Measurements from ENCODE around the gene OPRD1.

OPRD1 gene

GRCh38 chr1:28889357-28889756 lies 77.4 kb downstream of the OPRD1 start:
- Histone ChIP-seq H3K27ac (ENCODE audit: low read depth, low read length) (no peak overlapping the region), H3K9me3 (ENCODE audit: control insufficient read depth in 5 of 5, low read length in 5 of 5) (no peaks in the 10 kb centered on the region), H3K27me3 (ENCODE audit: control insufficient read depth in 5 of 5, insufficient read depth in 4 of 5, low read length in 5 of 5) (no peaks in the 10 kb centered on the region), H3K9ac (ENCODE audit: low read length in 5 of 5) (no peak overlapping the region), H3K36me3 (ENCODE audit: control insufficient read depth in 5 of 5, insufficient read depth in 5 of 5, low read length in 5 of 5) (no peaks in the 10 kb centered on the region), H3K4me1 (ENCODE audit: control insufficient read depth in 5 of 5, insufficient read depth in 5 of 5, low read length in 5 of 5) (peaks cover 6 to 55% (median 33%) of the 10 kb centered on the region in 5 donors), H3K4me3 (ENCODE audit: low read depth in 1 of 5, low read length in 5 of 5) (no peak overlapping the region)

GRCh38 chr1:28890435-28890834 lies 78.5 kb downstream of the OPRD1 start:
- H3K9me3 ChIP-seq (ENCODE audit: control insufficient read depth in 5 of 5, low read length in 5 of 5), result no peaks in the 10 kb centered on the region
- H3K36me3 ChIP-seq (ENCODE audit: control insufficient read depth in 5 of 5, insufficient read depth in 5 of 5, low read length in 5 of 5), result peaks cover 0 to 4% (median 0%) of the 10 kb centered on the region in 5 donors
- no peaks in the 10 kb centered on the region for H3K27me3 ChIP-seq (ENCODE audit: control insufficient read depth in 5 of 5, insufficient read depth in 4 of 5, low read length in 5 of 5)
- no peak overlapping the region for H3K4me3 ChIP-seq (ENCODE audit: low read depth in 1 of 5, low read length in 5 of 5)
- peak overlapping the region; percentile 1 for H3K27ac ChIP-seq (ENCODE audit: low read depth, low read length)
- no peak overlapping the region for H3K9ac ChIP-seq (ENCODE audit: low read length in 5 of 5)
- peaks cover 4 to 50% (median 25%) of the 10 kb centered on the region in 5 donors for H3K4me1 ChIP-seq (ENCODE audit: control insufficient read depth in 5 of 5, insufficient read depth in 5 of 5, low read length in 5 of 5)

GRCh38 chr1:28890836-28891235 lies 78.9 kb downstream of the OPRD1 start:
- Histone ChIP-seq H3K27me3 (ENCODE audit: control insufficient read depth in 5 of 5, insufficient read depth in 4 of 5, low read length in 5 of 5) (no peaks in the 10 kb centered on the region), H3K4me3 (ENCODE audit: low read depth in 1 of 5, low read length in 5 of 5) (no peak overlapping the region), H3K9me3 (ENCODE audit: control insufficient read depth in 5 of 5, low read length in 5 of 5) (no peaks in the 10 kb centered on the region), H3K36me3 (ENCODE audit: control insufficient read depth in 5 of 5, insufficient read depth in 5 of 5, low read length in 5 of 5) (peaks cover 0 to 4% (median 0%) of the 10 kb centered on the region in 5 donors), H3K4me1 (ENCODE audit: control insufficient read depth in 5 of 5, insufficient read depth in 5 of 5, low read length in 5 of 5) (peaks cover 4 to 46% (median 25%) of the 10 kb centered on the region in 5 donors), H3K9ac (ENCODE audit: low read length in 5 of 5) (no peak overlapping the region), H3K27ac (ENCODE audit: low read depth, low read length) (peak overlapping the region; percentile 1)

- Histone ChIP-seq H3K4me3 (ENCODE audit: low read depth in 1 of 5, low read length in 5 of 5) (no peak overlapping the region), H3K27ac (ENCODE audit: low read depth, low read length) (peak overlapping the region; percentile 1), H3K36me3 (ENCODE audit: control insufficient read depth in 5 of 5, insufficient read depth in 5 of 5, low read length in 5 of 5) (peaks cover 0 to 4% (median 0%) of the 10 kb centered on the region in 5 donors), H3K4me1 (ENCODE audit: control insufficient read depth in 5 of 5, insufficient read depth in 5 of 5, low read length in 5 of 5) (peaks cover 4 to 43% (median 23%) of the 10 kb centered on the region in 5 donors), H3K27me3 (ENCODE audit: control insufficient read depth in 5 of 5, insufficient read depth in 4 of 5, low read length in 5 of 5) (no peaks in the 10 kb centered on the region), H3K9ac (ENCODE audit: low read length in 5 of 5) (no peak overlapping the region), H3K9me3 (ENCODE audit: control insufficient read depth in 5 of 5, low read length in 5 of 5) (no peaks in the 10 kb centered on the region)
These were observed 79.3 kb downstream of the OPRD1 start for GRCh38 chr1:28891256-28891655.

- H3K9ac ChIP-seq (ENCODE audit: low read length in 5 of 5), result peak overlapping the region in 2 of 5 donors; percentile 32 to 44
- no peak overlapping the region for H3K27ac ChIP-seq (ENCODE audit: low read depth, low read length)
- H3K4me3 ChIP-seq (ENCODE audit: low read depth in 1 of 5, low read length in 5 of 5), result no peak overlapping the region
- H3K9me3 ChIP-seq (ENCODE audit: control insufficient read depth in 5 of 5, low read length in 5 of 5), result no peaks in the 10 kb centered on the region
- H3K27me3 ChIP-seq (ENCODE audit: control insufficient read depth in 5 of 5, insufficient read depth in 4 of 5, low read length in 5 of 5), result no peaks in the 10 kb centered on the region
- H3K36me3 ChIP-seq (ENCODE audit: control insufficient read depth in 5 of 5, insufficient read depth in 5 of 5, low read length in 5 of 5), result peaks cover 0 to 4% (median 0%) of the 10 kb centered on the region in 5 donors
- H3K4me1 ChIP-seq (ENCODE audit: control insufficient read depth in 5 of 5, insufficient read depth in 5 of 5, low read length in 5 of 5), result peaks cover 0 to 39% (median 20%) of the 10 kb centered on the region in 5 donors
These were observed 81.6 kb downstream of the OPRD1 start for GRCh38 chr1:28893403-28894102.

- Histone ChIP-seq H3K27ac (ENCODE audit: low read depth, low read length) (peak overlapping the region; percentile 22), H3K9ac (ENCODE audit: low read length in 5 of 5) (peak overlapping the region in 1 of 5 donors; percentile 44), H3K27me3 (ENCODE audit: control insufficient read depth in 5 of 5, insufficient read depth in 4 of 5, low read length in 5 of 5) (no peaks in the 10 kb centered on the region), H3K9me3 (ENCODE audit: control insufficient read depth in 5 of 5, low read length in 5 of 5) (no peaks in the 10 kb centered on the region), H3K36me3 (ENCODE audit: control insufficient read depth in 5 of 5, insufficient read depth in 5 of 5, low read length in 5 of 5) (peaks cover 0 to 4% (median 0%) of the 10 kb centered on the region in 5 donors), H3K4me1 (ENCODE audit: control insufficient read depth in 5 of 5, insufficient read depth in 5 of 5, low read length in 5 of 5) (peaks cover 2 to 46% (median 27%) of the 10 kb centered on the region in 5 donors), H3K4me3 (ENCODE audit: low read depth in 1 of 5, low read length in 5 of 5) (no peak overlapping the region)
These were observed 82.8 kb downstream of the OPRD1 start for GRCh38 chr1:28894785-28895184.

- peaks cover 0 to 4% (median 0%) of the 10 kb centered on the region in 5 donors for H3K36me3 ChIP-seq (ENCODE audit: control insufficient read depth in 5 of 5, insufficient read depth in 5 of 5, low read length in 5 of 5)
- no peak overlapping the region for H3K27ac ChIP-seq (ENCODE audit: low read depth, low read length)
- peak overlapping the region in 1 of 5 donors; percentile 22 for H3K9ac ChIP-seq (ENCODE audit: low read length in 5 of 5)
- no peaks in the 10 kb centered on the region for H3K27me3 ChIP-seq (ENCODE audit: control insufficient read depth in 5 of 5, insufficient read depth in 4 of 5, low read length in 5 of 5)
- no peaks in the 10 kb centered on the region for H3K9me3 ChIP-seq (ENCODE audit: control insufficient read depth in 5 of 5, low read length in 5 of 5)
- H3K4me3 ChIP-seq (ENCODE audit: low read depth in 1 of 5, low read length in 5 of 5), result no peak overlapping the region
- peaks cover 2 to 50% (median 34%) of the 10 kb centered on the region in 5 donors for H3K4me1 ChIP-seq (ENCODE audit: control insufficient read depth in 5 of 5, insufficient read depth in 5 of 5, low read length in 5 of 5)
These were observed 84.1 kb downstream of the OPRD1 start for GRCh38 chr1:28895896-28896608.

- Histone ChIP-seq H3K4me1 (ENCODE audit: control insufficient read depth in 5 of 5, insufficient read depth in 5 of 5, low read length in 5 of 5) (peaks cover 2 to 46% (median 34%) of the 10 kb centered on the region in 5 donors), H3K9me3 (ENCODE audit: control insufficient read depth in 5 of 5, low read length in 5 of 5) (no peaks in the 10 kb centered on the region), H3K27me3 (ENCODE audit: control insufficient read depth in 5 of 5, insufficient read depth in 4 of 5, low read length in 5 of 5) (no peaks in the 10 kb centered on the region), H3K36me3 (ENCODE audit: control insufficient read depth in 5 of 5, insufficient read depth in 5 of 5, low read length in 5 of 5) (peaks cover 0 to 4% (median 0%) of the 10 kb centered on the region in 5 donors), H3K4me3 (ENCODE audit: low read depth in 1 of 5, low read length in 5 of 5) (no peak overlapping the region), H3K9ac (ENCODE audit: low read length in 5 of 5) (peak overlapping the region in 2 of 5 donors; percentile 20 to 22), H3K27ac (ENCODE audit: low read depth, low read length) (no peak overlapping the region)
These were observed 84.6 kb downstream of the OPRD1 start for GRCh38 chr1:28896609-28896986.

- Histone ChIP-seq H3K4me3 (ENCODE audit: low read depth in 1 of 5, low read length in 5 of 5) (no peak overlapping the region), H3K36me3 (ENCODE audit: control insufficient read depth in 5 of 5, insufficient read depth in 5 of 5, low read length in 5 of 5) (peaks cover 0 to 4% (median 0%) of the 10 kb centered on the region in 5 donors), H3K4me1 (ENCODE audit: control insufficient read depth in 5 of 5, insufficient read depth in 5 of 5, low read length in 5 of 5) (peaks cover 2 to 46% (median 34%) of the 10 kb centered on the region in 5 donors), H3K9ac (ENCODE audit: low read length in 5 of 5) (no peak overlapping the region), H3K27me3 (ENCODE audit: control insufficient read depth in 5 of 5, insufficient read depth in 4 of 5, low read length in 5 of 5) (no peaks in the 10 kb centered on the region), H3K9me3 (ENCODE audit: control insufficient read depth in 5 of 5, low read length in 5 of 5) (no peaks in the 10 kb centered on the region), H3K27ac (ENCODE audit: low read depth, low read length) (peak overlapping the region; percentile 54)
These were observed 85.8 kb downstream of the OPRD1 start for GRCh38 chr1:28897789-28898188.

GRCh38 chr1:28898405-28898881 lies 86.5 kb downstream of the OPRD1 start:
- peaks cover 0 to 4% (median 0%) of the 10 kb centered on the region in 5 donors for H3K36me3 ChIP-seq (ENCODE audit: control insufficient read depth in 5 of 5, insufficient read depth in 5 of 5, low read length in 5 of 5)
- H3K9ac ChIP-seq (ENCODE audit: low read length in 5 of 5), result peak overlapping the region in 1 of 5 donors; percentile 31
- no peak overlapping the region for H3K4me3 ChIP-seq (ENCODE audit: low read depth in 1 of 5, low read length in 5 of 5)
- peaks cover 2 to 43% (median 34%) of the 10 kb centered on the region in 5 donors for H3K4me1 ChIP-seq (ENCODE audit: control insufficient read depth in 5 of 5, insufficient read depth in 5 of 5, low read length in 5 of 5)
- no peaks in the 10 kb centered on the region for H3K27me3 ChIP-seq (ENCODE audit: control insufficient read depth in 5 of 5, insufficient read depth in 4 of 5, low read length in 5 of 5)
- peak overlapping the region; percentile 54 for H3K27ac ChIP-seq (ENCODE audit: low read depth, low read length)
- H3K9me3 ChIP-seq (ENCODE audit: control insufficient read depth in 5 of 5, low read length in 5 of 5), result no peaks in the 10 kb centered on the region
